Adrenal gland (tissue), 12 donors: ENCODE data around the gene TP53I11. TPM values are rescaled to one million over a fixed set of nuclear protein-coding genes. Genes with fewer than 3 reads are reported as not detected.

ENCODE experiments used
- DNase-seq, 7 donors: peaks; one replicate each; pipeline ENCODE4 v3.0.0-alpha.2; 2019 to 2020
- H3K27ac ChIP-seq, 5 donors: fragments of 200-600 bp; sonication (generic) in 4 of 5; 1 replicate in 3 of 5; 2 replicates in 2 of 5; pipeline versions ENCODE4 v1.5.1 to v1.8.0; 2016 to 2020; ENCODE audit warnings: mild to moderate bottlenecking in 1 of 5
- H3K27me3 ChIP-seq: fragments of 200-600 bp; 2 replicates; pipeline ENCODE4 v1.8.0; 2021
- H3K36me3 ChIP-seq, 2 donors: fragments of 200-600 bp; replicated peaks in 1 of 2; 1 replicate in 1 of 2; 2 replicates in 1 of 2; pipeline versions ENCODE4 v1.5.1 to v1.8.0; 2018 to 2022
- H3K4me1 ChIP-seq, 2 donors: fragments of 200-600 bp; replicated peaks in 1 of 2; 1 replicate in 1 of 2; 2 replicates in 1 of 2; pipeline versions ENCODE4 v1.5.1 to v1.8.0; 2018 to 2021
- H3K4me3 ChIP-seq, 4 donors: fragments of 200-600 bp; sonication (generic) in 3 of 4; one replicate each; pipeline ENCODE4 v1.5.1; 2016 to 2018
- H3K9me3 ChIP-seq, 3 donors: fragments of 200-600 bp; sonication (generic) in 1 of 3; replicated peaks in 1 of 3; 1 replicate in 2 of 3; 2 replicates in 1 of 3; pipeline versions ENCODE4 v1.5.1 to v1.8.0; 2016 to 2021
- POLR2A ChIP-seq, 2 donors: fragments of 450-650 bp; IDR thresholded peaks; one replicate each; pipeline ENCODE4 v1.6.1; 2017; ENCODE audit warnings: antibody characterized with exemption in 2 of 2, mild to moderate bottlenecking in 2 of 2, moderate library complexity in 1 of 2
- WGBS, 4 donors: extraction: QIAGEN DNeasy Blood & Tissue Kit in 2 of 4; methylation state at CpG; one replicate each; pipeline versions ENCODE4 v1.1.5 to v1.1.7; 2013 to 2017; 5-methylcytosine and 5-hydroxymethylcytosine counted together
- intact Hi-C, 2 donors: fragments of 100-400 bp; cut with DNase I; formaldehyde crosslinking; loops; one replicate each; pipeline versions ENCODE4 v1.14.1 to v1.15.0; 2022 to 2023
- polyA plus RNA-seq, 3 donors: library from polyadenylated mRNA; stranded (reverse); fragments of 200-250 nt in 2 of 3; fragments of 350-450 nt in 1 of 3; fragmentation: Illumina TruSeq in 1 of 3; extraction: RNeasy Lipid Tissue Mini Kit (QIAGEN cat#74804) in 1 of 3; gene quantifications; one replicate each; pipeline ENCODE4 v1.2.3, GENCODE V29; 2013 to 2014
- total RNA-seq, 9 donors: library from RNA; depleted of rRNA in 4 of 9; stranded (reverse); fragments of >200 nt in 4 of 9; fragments of 120-200 nt in 1 of 9; fragmentation: NEBNext Ultra II Directional in 1 of 9; extraction: Animal tissue kit (Norgen Biotek cat#: 25700) in 1 of 9; gene quantifications; one replicate each; pipeline versions ENCODE4 v1.1.0 to v1.2.4, GENCODE V29; 2013 to 2023
- TF ChIP-seq, protein P1 (sequence below), 6 experiments: fragments of 450-650 bp in 4 of 6; fragments of 200-600 bp in 2 of 6; sonication (generic) in 1 of 6; IDR thresholded peaks; 1 replicate in 5 of 6; 2 replicates in 1 of 6; pipeline versions ENCODE4 v1.5.1 to v1.8.0; 2016 to 2021; ENCODE audit warnings: antibody characterized with exemption in 6 of 6, mild to moderate bottlenecking in 2 of 6, moderate library complexity in 1 of 6
- donor health status: healthy with polysubstance abuse.
- donor health status: Bipolar disorder and iron deficiency.
- donor health status: DM: yes; HTN: yes; CAD: no.
- donor health status: DM: no; HTN: no; CAD: no.
- donor health status: DM: no; HTN: no; CAD: no.
- donor health status: DM: yes; HTN: yes; CAD: no.

TP53I11 gene
- total and polyA plus RNA-seq, 12 donors: 3.5 to 55.7 (median 31.0) TPM

DNA sequence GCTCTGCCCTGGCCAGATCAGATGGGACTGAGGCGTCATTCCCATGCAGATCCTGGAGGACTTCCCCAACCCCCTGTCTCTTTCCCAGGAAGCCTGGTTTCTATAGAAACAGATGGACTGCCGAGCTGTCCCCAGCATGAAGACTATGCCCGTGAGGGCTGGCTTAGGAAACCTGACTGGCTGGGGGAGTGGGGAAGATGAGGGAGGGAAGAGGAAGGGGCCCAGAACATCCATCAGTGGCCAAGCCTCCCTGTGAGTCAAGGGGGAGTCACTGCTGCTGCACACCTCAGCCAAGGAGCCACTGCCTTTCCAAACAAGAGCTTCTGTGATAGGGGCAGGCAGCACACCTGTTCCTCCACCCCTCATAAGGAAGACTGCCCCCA is 5.8 kb downstream of the TP53I11 start:
- intact Hi-C loops: no loop called here
- H3K4me1 ChIP-seq: peaks cover under 1 to 4% of the 10 kb centered on the region in 2 donors
- no peak for DNase-seq
- H3K27ac ChIP-seq: no peak overlapping the region
- H3K27me3 ChIP-seq: no peaks in the 10 kb centered on the region
- H3K4me3 ChIP-seq: no peak overlapping the region
- TF ChIP-seq POLR2A (IDR thresholded peaks at IDR 0.05): no peak
- TF ChIP-seq, protein P1, sequence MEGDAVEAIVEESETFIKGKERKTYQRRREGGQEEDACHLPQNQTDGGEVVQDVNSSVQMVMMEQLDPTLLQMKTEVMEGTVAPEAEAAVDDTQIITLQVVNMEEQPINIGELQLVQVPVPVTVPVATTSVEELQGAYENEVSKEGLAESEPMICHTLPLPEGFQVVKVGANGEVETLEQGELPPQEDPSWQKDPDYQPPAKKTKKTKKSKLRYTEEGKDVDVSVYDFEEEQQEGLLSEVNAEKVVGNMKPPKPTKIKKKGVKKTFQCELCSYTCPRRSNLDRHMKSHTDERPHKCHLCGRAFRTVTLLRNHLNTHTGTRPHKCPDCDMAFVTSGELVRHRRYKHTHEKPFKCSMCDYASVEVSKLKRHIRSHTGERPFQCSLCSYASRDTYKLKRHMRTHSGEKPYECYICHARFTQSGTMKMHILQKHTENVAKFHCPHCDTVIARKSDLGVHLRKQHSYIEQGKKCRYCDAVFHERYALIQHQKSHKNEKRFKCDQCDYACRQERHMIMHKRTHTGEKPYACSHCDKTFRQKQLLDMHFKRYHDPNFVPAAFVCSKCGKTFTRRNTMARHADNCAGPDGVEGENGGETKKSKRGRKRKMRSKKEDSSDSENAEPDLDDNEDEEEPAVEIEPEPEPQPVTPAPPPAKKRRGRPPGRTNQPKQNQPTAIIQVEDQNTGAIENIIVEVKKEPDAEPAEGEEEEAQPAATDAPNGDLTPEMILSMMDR (IDR thresholded peaks at IDR 0.05): no peak
- no peaks in the 10 kb centered on the region for H3K9me3 ChIP-seq
- WGBS, 4 donors: 44 to 76% (median 47%) methylated on average over 2 to 3 of the region's 3 CpGs
- no peaks in the 10 kb centered on the region for H3K36me3 ChIP-seq

DNA sequence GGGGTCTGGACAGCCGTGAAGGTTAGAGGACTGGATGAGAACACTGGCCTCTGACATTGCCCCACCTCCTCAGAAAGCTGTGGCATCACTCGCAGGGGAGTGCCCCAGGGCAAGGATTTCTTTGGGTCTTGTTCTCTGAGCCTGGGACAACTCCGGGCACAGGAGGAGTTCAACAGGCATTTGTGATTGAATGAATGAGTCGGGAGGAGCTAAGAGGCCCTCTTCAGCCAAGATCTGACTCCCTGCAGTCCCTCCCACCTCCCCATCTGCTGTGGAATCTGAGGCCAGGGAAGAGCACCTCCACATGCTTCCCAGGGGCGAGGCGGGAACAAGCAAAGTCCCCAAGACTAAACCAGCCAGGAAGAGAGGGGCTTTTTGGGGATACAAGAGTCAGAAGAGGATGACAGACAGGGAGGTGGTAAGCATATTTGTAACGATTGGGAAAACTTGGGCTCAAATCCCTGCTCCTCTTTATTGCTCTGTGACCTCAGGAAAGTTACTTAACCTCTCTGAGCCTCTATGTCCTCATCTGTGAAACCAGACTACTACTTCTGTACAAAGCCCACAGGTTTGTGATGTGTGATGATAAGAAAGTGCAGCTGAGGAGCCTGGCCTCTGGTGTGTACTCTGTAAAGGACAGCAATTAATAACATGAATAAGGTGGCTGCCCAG is 6.4 kb downstream of the TP53I11 start:
- Histone ChIP-seq H3K27ac (no peak overlapping the region), H3K27me3 (no peaks in the 10 kb centered on the region), H3K4me1 (peaks cover 0 to 4% of the 10 kb centered on the region in 2 donors), H3K9me3 (no peaks in the 10 kb centered on the region), H3K4me3 (no peak overlapping the region), H3K36me3 (no peaks in the 10 kb centered on the region)
- DNase-seq: no peak
- no peak for TF ChIP-seq POLR2A (IDR thresholded peaks at IDR 0.05)
- TF ChIP-seq, protein P1 (IDR thresholded peaks at IDR 0.05): no peak
- intact Hi-C loops: no loop called here
- WGBS, 4 donors: 64 to 73% (median 67%) methylated on average over 7 of the region's 7 CpGs

DNA sequence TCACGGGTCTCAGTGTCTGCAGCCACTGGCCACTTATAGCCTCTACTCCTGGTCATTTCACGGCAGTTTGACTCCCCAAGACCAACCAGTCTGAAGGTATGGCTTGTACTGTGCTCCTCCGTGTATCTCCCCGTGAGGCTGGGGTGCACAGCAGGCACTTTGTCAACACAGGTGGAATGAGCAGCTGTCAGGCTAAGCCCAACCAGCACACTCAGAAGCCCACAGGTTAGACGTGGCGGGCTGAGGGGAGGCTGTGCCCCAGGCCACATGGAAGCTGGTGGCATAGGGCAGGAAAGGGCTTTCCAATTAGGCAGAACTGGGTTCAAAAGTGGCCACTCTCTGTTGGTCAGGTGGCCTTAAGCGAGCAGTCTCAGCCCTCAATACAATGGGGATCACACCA is 7.0 kb downstream of the TP53I11 start:
- H3K36me3 ChIP-seq: no peaks in the 10 kb centered on the region
- H3K9me3 ChIP-seq: no peaks in the 10 kb centered on the region
- H3K27ac ChIP-seq: no peak overlapping the region
- peaks cover 0 to 4% of the 10 kb centered on the region in 2 donors for H3K4me1 ChIP-seq
- TF ChIP-seq POLR2A (IDR thresholded peaks at IDR 0.05): no peak
- TF ChIP-seq, protein P1 (IDR thresholded peaks at IDR 0.05): no peak
- H3K4me3 ChIP-seq: no peak overlapping the region
- WGBS, 4 donors: 78 to 86% (median 83%) methylated on average over 3 to 7 of the region's 7 CpGs
- intact Hi-C loops: no loop called here
- no peak for DNase-seq
- H3K27me3 ChIP-seq: no peaks in the 10 kb centered on the region

DNA sequence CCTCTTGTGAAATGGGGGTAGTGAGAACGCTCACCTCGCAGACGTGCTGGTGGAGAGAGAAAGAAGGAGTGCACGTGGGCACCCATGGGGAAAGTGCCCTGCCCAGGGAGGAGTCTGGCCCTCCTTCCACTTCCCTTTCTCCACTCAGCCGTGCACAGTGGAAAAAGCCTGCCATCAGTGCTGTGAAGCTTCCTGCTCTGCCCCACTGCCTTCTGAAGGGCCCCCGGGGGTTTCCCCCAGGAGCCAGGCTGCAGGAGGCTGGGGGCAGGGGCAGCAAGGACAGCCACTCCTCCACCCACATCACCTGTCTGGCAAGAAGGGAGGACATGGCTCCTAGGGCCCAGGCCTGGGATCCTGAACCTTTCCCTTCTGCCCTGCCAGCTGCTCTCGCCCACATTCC is 7.6 kb downstream of the TP53I11 start:
- no peak for DNase-seq
- Histone ChIP-seq H3K36me3 (no peaks in the 10 kb centered on the region), H3K27me3 (no peaks in the 10 kb centered on the region), H3K9me3 (no peaks in the 10 kb centered on the region), H3K4me1 (peaks cover 0 to 4% of the 10 kb centered on the region in 2 donors), H3K27ac (no peak overlapping the region), H3K4me3 (no peak overlapping the region)
- WGBS, 4 donors: 65 to 76% (median 69%) methylated on average over 2 to 7 of the region's 7 CpGs
- no peak for TF ChIP-seq POLR2A (IDR thresholded peaks at IDR 0.05)
- TF ChIP-seq, protein P1 (IDR thresholded peaks at IDR 0.05): no peak
- intact Hi-C loops: no loop called here
